Sigmoid colon (tissue), 7 donors: ENCODE data around the gene YPEL2. TPM values are rescaled to one million over a fixed set of nuclear protein-coding genes. Genes with fewer than 3 reads are reported as not detected.
A peak's percentile ranks its signal among the peaks of the same experiment; 100 is the strongest.

Experiments used
- DNase-seq: peaks from one replicate; pipeline ENCODE4 v3.0.0-alpha.2; 2019
- H3K27ac ChIP-seq, 4 donors: fragments of 200-600 bp; sonication (generic); one replicate each; pipeline ENCODE4 v1.5.1; 2016 to 2019; ENCODE audit warnings: mild to moderate bottlenecking in 1 of 4
- H3K27me3 ChIP-seq, 3 donors: fragments of 200-600 bp; sonication (generic); one replicate each; pipeline ENCODE4 v1.5.1; 2019; ENCODE audit warnings: mild to moderate bottlenecking in 1 of 3
- H3K36me3 ChIP-seq, 4 donors: fragments of 200-600 bp; sonication (generic); one replicate each; pipeline ENCODE4 v1.5.1; 2016 to 2019
- H3K4me1 ChIP-seq, 4 donors: fragments of 200-600 bp; sonication (generic); one replicate each; pipeline ENCODE4 v1.5.1; 2017 to 2019
- H3K4me3 ChIP-seq, 4 donors: fragments of 200-600 bp; sonication (generic); one replicate each; pipeline ENCODE4 v1.5.1; 2017 to 2019; ENCODE audit warnings: mild to moderate bottlenecking in 2 of 4, moderate library complexity in 1 of 4
- H3K9me3 ChIP-seq, 4 donors: fragments of 200-600 bp in 3 of 4; sonication (generic) in 3 of 4; one replicate each; pipeline versions ENCODE4 v1.5.1 to v1.6.1; 2013 to 2019
- EP300 ChIP-seq, 4 donors: sonication (generic); formaldehyde crosslinking; IDR thresholded peaks; one replicate each; pipeline ENCODE4 v1.6.1; 2017; ENCODE audit warnings: antibody characterized with exemption in 4 of 4
- POLR2A ChIP-seq, 2 donors: fragments of 450-650 bp; IDR thresholded peaks; one replicate each; pipeline ENCODE4 v1.6.1; 2016; ENCODE audit warnings: antibody characterized with exemption in 2 of 2, mild to moderate bottlenecking in 2 of 2, moderate library complexity in 2 of 2
- POLR2AphosphoS5 ChIP-seq, 4 donors: sonication (generic); formaldehyde crosslinking; IDR thresholded peaks; one replicate each; pipeline ENCODE4 v1.6.1; 2017; ENCODE audit warnings: antibody characterized with exemption in 4 of 4
- WGBS, 2 donors: extraction: QIAGEN DNeasy Blood & Tissue Kit; methylation state at CpG; one replicate each; pipeline ENCODE4 v1.1.7; 2013; 5-methylcytosine and 5-hydroxymethylcytosine counted together
- intact Hi-C: fragments of 100-400 bp; cut with DNase I; formaldehyde crosslinking; loops from one replicate; pipeline ENCODE4 v1.15.1; 2023
- polyA plus RNA-seq, 3 donors: library from polyadenylated mRNA; stranded (reverse); fragments of 200-250 nt; gene quantifications; one replicate each; pipeline ENCODE4 v1.2.3, GENCODE V29; 2013
- total RNA-seq, 4 donors: library from RNA; depleted of rRNA; stranded (reverse); fragments of >200 nt; gene quantifications; one replicate each; pipeline ENCODE4 v1.1.0, GENCODE V29; 2016
- TF ChIP-seq, protein P1 (sequence below), 4 experiments: fragments of 450-650 bp in 3 of 4; fragments of 200-600 bp in 1 of 4; IDR thresholded peaks; one replicate each; pipeline ENCODE4 v1.5.1; 2016 to 2019; ENCODE audit warnings: antibody characterized with exemption in 4 of 4, mild to moderate bottlenecking in 3 of 4, moderate library complexity in 2 of 4
- donor health status: healthy with polysubstance abuse.
- donor health status: Bipolar disorder and iron deficiency.
- donor health status: healthy.

YPEL2 gene
- total and polyA plus RNA-seq, 7 donors, result 10.2 to 35.7 (median 25.8) TPM

- WGBS, 2 donors, result 96 to 97% methylated on average over 15 of the region's 15 CpGs
- no peak for TF ChIP-seq POLR2A (IDR thresholded peaks at IDR 0.05)
- TF ChIP-seq POLR2AphosphoS5 (IDR thresholded peaks at IDR 0.05), result no peak
- no peak for TF ChIP-seq EP300 (IDR thresholded peaks at IDR 0.05)
- TF ChIP-seq, protein P1, sequence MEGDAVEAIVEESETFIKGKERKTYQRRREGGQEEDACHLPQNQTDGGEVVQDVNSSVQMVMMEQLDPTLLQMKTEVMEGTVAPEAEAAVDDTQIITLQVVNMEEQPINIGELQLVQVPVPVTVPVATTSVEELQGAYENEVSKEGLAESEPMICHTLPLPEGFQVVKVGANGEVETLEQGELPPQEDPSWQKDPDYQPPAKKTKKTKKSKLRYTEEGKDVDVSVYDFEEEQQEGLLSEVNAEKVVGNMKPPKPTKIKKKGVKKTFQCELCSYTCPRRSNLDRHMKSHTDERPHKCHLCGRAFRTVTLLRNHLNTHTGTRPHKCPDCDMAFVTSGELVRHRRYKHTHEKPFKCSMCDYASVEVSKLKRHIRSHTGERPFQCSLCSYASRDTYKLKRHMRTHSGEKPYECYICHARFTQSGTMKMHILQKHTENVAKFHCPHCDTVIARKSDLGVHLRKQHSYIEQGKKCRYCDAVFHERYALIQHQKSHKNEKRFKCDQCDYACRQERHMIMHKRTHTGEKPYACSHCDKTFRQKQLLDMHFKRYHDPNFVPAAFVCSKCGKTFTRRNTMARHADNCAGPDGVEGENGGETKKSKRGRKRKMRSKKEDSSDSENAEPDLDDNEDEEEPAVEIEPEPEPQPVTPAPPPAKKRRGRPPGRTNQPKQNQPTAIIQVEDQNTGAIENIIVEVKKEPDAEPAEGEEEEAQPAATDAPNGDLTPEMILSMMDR (IDR thresholded peaks at IDR 0.05), result no peak
- H3K4me1 ChIP-seq, result peaks cover 0 to 8% (median 6%) of the 10 kb centered on the region in 4 donors
Measured at GRCh38 chr17:59397316-59398073, 66.0 kb downstream of the YPEL2 start.

DNA sequence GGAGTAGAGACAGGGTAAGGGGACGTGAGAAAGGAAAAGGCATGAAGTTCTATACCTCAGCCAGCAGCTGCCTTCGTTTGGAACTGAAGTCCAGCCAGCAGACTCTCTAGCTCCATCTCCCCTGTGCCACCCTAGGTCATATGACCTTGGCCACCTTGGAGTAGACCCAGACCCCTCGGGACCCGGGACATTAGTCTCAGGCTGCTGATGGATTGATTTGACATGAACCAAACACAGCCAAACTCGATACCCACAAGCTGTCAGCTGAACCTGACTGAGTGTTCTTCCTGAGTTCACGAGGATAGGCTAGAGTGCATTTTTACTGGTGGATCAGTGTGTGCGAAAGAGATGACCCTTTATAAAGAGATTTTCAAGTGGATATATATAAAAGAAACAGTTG lies 68.5 kb downstream of the YPEL2 start:
- Histone ChIP-seq H3K36me3 (peaks cover 14 to 77% (median 18%) of the 10 kb centered on the region in 4 donors), H3K27me3 (no peaks in the 10 kb centered on the region), H3K4me1 (peaks cover 0 to 8% (median 0%) of the 10 kb centered on the region in 4 donors), H3K9me3 (no peaks in the 10 kb centered on the region), H3K27ac (peak overlapping the region in 2 of 4 donors; percentile 17 to 26), H3K4me3 (no peak overlapping the region)
- DNase-seq, result no peak
- intact Hi-C loops, result no loop called here
- 77 to 78% methylated on average over 7 of the region's 7 CpGs for WGBS, 2 donors
- TF ChIP-seq POLR2AphosphoS5 (IDR thresholded peaks at IDR 0.05), result no peak
- TF ChIP-seq POLR2A (IDR thresholded peaks at IDR 0.05), result no peak
- TF ChIP-seq, protein P1 (IDR thresholded peaks at IDR 0.05), result no peak
- TF ChIP-seq EP300 (IDR thresholded peaks at IDR 0.05), result no peak

More at GRCh38 chr17:59397316-59398073, 66.0 kb downstream of the YPEL2 start:
- Histone ChIP-seq H3K36me3 (peaks cover 14 to 57% (median 18%) of the 10 kb centered on the region in 4 donors), H3K27ac (no peak overlapping the region), H3K4me3 (no peak overlapping the region), H3K27me3 (no peaks in the 10 kb centered on the region), H3K9me3 (no peaks in the 10 kb centered on the region)
- intact Hi-C loops, result no loop called here
- DNase-seq, result no peak

DNA sequence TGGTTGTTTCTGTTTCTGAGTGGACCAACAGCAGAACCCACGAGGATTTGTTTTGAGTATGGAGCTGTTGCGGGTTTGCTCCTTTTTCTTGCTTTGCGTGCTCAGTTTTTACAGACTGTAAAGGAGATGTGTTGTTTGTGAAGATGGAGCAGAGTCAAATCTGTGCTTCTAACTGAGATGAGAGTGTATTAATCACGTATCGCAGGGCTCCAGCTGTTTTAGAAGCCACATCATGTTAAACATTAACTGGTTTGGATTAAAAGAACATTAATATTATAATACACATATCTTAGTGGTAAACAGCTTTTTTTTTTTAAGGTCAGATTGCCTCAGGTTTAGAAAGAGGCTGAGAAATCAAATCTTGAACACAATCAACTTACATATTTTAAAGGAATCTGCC lies 69.4 kb downstream of the YPEL2 start:
- no peaks in the 10 kb centered on the region for H3K9me3 ChIP-seq
- peaks cover 11 to 68% (median 16%) of the 10 kb centered on the region in 4 donors for H3K36me3 ChIP-seq
- TF ChIP-seq EP300 (IDR thresholded peaks at IDR 0.05), result no peak
- no peak for TF ChIP-seq POLR2A (IDR thresholded peaks at IDR 0.05)
- no peak for TF ChIP-seq POLR2AphosphoS5 (IDR thresholded peaks at IDR 0.05)
- TF ChIP-seq, protein P1 (IDR thresholded peaks at IDR 0.05), result no peak
- H3K27ac ChIP-seq, result peak overlapping the region in 2 of 4 donors; percentile 33 to 54
- H3K4me3 ChIP-seq, result no peak overlapping the region
- no peak for DNase-seq
- peaks cover 0 to 10% (median 1%) of the 10 kb centered on the region in 4 donors for H3K4me1 ChIP-seq
- H3K27me3 ChIP-seq, result no peaks in the 10 kb centered on the region
- intact Hi-C loops, result no loop called here
- WGBS, 2 donors, result 75 to 81% methylated on average over 5 of the region's 5 CpGs

GRCh38 chr17:59401274-59401673 lies 69.8 kb downstream of the YPEL2 start:
- Histone ChIP-seq H3K27me3 (no peaks in the 10 kb centered on the region), H3K4me1 (peaks cover 0 to 14% (median 5%) of the 10 kb centered on the region in 4 donors), H3K4me3 (no peak overlapping the region), H3K27ac (peak overlapping the region in 2 of 4 donors; percentile 33 to 54), H3K36me3 (peaks cover 11 to 66% (median 16%) of the 10 kb centered on the region in 4 donors), H3K9me3 (no peaks in the 10 kb centered on the region)
- WGBS, 2 donors, result 97 to 99% methylated on average over 3 of the region's 3 CpGs
- TF ChIP-seq, protein P1 (IDR thresholded peaks at IDR 0.05), result no peak
- no peak for TF ChIP-seq POLR2AphosphoS5 (IDR thresholded peaks at IDR 0.05)
- TF ChIP-seq EP300 (IDR thresholded peaks at IDR 0.05), result no peak
- no peak for TF ChIP-seq POLR2A (IDR thresholded peaks at IDR 0.05)
- intact Hi-C loops, result no loop called here
- no peak for DNase-seq
